Stimulated activated CD4-positive, alpha-beta T cell treated with anti-CD3 and anti-CD28 coated beads, Interleukin-1b, Interleukin-23, amount 100 ng/mL, for 1 hour (primary cell): ENCODE results near the gene ZNF829.

Experiments used
- DNase-seq, 2 donors: peaks; one replicate each; pipeline ENCODE4 v3.0.0-alpha.2; 2020; ENCODE audit warnings: low read depth in 2 of 2

ZNF829 gene

DNA sequence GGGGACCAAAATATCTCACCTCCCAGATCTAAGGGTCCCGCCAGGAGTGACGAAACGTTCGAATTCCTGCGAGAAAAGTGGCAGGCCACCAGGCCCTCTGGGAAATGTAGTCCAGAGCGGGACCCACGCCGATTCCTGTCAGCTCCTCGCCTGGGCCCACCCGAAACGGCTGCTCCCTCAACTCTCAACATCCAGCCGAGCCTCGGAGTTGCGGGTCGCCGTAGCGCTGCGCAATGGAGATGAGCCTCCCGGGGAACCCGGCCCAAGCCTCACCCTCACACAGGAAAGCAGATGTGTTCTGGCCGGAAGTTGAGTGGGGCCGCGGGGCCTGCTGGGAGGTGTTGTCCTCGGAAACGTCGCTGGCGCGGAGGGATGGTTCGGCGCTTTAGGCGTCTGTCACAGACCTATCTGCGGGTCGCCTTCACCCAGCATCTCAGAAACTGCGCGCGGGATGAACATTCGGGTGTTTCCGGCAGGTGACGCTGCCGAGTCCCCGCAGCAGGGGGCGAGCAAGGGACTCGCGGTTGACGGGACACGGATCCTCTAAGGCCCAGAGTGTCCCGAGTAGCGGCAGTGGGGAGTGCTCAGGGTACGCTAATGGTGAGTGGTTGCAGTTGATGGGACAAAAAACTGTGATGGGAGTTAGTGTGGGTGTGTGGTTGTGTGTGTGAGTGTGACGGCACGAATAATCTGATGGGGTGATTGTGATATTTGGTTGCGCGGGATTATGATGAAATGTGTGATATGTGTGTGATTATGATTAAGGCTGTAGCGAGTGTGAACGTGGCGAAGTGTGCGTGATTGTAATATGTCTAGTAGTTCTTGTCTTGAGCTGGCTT, at the start of gene ZNF829, which contains the start of gene ZNF568:
ZNF829 (minus strand) TSS at position 300 of the 839 bp plus-strand sequence. CDS start 1,124 bp downstream, outside the sequence.
ZNF568 (plus strand) TSS at position 341 of the 839 bp plus-strand sequence. CDS start 6,439 bp downstream, outside the sequence.
- DNase-seq, result peak; percentile 73 to 76

DNA sequence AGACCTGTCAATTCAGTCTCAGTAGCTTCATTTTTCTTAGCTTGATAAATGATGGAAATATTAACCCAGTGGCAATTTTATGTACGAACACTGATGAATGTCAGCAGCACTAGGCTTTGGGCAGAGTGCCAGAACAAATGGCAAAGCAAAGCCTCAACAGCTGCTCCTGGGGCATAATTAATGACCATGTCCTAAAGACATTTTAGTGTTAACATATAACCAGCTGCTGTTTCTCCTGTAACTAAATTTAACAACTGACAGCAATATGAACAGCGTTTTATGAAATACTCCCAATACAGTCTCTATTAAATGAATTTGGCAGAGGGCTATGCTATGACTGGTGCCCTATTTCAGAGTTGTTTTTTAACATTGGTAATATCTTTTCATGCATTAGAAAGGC, 47.2 kb upstream of the ZNF829 start:
- no peak for DNase-seq

DNA sequence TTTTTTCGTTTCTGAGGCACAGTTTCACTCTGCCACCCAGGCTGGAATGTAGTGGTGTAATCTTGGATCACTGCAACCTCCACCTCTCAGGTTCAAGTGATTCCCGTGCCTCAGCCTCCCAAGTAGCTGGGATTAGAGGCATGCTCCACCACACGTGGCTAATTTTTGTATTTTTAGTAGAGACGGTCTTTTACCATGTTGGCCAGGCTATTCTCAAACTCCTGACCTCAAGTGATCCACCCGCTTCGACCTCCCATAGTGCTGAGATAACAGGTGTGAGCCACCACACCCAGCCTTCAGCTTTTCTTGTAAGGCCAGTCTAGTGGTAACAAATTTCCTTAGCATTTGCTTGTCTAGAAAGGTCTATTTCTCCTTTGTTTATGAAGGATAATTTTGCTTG, 46.3 kb upstream of the ZNF829 start:
- no peak for DNase-seq

DNA sequence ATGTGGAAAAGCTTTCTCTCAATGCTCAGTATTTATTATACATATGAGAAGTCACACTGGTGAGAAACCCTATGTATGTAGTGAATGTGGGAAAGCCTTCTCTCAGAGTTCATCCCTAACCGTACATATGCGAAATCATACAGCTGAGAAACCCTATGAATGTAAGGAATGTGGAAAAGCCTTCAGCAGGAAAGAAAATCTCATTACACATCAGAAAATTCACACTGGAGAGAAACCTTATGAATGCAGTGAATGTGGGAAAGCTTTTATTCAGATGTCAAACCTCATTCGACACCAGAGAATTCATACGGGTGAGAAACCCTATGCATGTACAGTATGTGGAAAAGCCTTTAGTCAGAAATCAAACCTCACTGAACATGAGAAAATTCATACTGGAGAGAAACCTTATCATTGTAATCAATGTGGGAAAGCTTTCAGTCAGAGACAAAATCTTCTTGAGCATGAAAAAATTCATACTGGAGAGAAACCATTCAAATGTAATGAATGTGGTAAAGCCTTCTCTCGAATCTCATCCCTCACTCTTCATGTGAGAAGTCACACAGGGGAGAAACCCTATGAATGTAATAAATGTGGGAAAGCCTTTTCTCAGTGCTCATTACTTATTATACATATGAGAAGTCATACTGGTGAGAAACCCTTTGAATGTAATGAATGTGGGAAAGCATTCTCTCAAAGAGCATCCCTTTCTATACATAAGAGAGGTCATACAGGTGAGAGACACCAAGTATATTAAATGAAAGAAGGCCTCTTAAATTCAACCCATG, 34.4 kb upstream of the ZNF829 start:
- no peak for DNase-seq

DNA sequence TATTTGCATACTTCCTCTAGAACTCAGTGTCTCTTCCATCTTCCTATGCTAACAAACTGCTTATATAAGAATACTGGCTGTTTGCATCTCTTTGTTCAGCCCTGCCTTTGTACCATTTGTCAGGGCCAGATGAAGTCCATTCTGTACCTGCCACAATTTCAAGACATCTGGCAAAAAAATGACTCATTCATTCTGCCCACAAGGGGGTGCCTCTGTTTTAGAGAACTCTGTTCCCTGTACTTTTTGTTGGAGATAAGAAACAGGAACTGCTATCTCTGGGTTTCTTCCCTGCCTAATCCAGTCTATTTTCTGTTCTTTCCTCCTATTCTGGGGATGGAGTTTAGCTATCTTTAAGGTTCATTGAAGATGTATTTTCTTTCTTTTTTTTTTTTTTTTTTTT, 23.1 kb upstream of the ZNF829 start:
- no peak for DNase-seq

DNA sequence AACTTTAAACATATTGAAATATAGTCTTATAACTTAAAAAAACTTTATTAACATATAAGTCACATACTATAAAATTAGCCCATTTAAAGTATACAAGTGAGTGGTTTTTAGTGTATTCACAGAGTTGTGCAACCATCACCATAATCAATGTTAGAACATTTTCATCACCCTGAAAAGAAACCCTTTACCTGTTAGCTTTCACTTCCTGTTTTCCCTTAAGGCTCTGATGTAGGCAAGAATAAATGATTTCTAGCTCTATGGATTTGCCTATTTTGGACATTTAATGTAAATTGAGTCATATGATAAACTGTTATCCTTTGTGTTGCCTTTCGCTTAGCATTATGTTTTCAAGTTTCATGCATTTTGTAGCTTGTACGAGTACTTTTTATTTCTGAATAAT, 15.6 kb upstream of the ZNF829 start:
- no peak for DNase-seq

DNA sequence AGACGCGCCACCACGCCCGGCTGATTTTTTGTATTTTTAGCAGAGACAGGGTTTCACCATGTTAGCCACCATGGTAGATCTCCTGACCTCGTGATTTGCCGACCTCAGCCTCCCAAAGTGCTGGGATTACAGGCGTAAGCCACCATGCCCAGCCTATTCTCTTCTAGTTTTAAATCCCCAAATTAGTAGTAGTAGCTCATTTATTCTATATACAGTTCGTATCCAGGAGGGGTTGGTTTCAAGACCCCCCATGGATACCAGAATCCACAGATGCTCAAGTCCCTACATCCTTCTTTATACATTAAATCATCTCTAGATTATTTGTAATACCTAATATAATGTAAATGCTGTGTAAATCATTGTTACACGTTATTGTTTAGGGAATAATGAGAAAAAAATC, 2.0 kb upstream of the ZNF829 start:
- no peak for DNase-seq

DNA sequence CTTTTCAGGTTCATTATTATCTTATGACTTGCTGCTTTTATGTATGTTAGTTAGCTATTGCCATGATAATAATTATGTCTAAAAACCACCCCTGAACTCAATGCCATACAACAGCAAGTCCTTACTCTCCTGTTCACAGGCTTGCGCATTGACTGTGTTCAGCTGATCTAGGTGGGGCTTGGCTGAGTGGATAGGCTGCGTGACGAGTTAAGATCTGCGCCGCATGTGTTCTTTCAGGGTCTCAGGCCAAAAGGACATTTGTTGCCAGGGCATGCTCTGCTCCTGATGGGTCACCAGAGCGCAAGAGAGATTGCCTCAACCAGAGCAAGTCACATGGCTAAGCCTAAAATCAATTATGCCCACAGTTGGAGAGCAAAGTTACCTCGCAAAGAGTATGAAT, 900 bp upstream of the ZNF829 start:
- no peak for DNase-seq

DNA sequence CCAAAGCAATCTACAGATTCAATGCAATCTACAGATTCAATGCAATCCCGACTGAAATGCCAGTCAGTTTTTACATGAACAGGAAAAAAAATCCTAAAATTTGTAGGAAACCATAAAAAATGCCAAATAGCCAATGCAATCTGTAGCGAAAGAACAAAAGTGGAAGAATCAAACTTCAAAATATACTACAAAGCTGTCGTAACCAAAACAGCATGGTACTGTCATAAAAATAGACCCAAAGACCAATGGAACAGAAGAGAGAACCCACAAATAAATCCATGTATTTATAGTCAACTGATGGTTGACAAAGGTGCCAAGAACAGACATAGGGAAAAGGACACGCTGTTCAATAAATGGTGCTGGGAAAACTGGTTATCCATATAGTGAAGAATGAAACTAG, 17.7 kb downstream of the ZNF829 start:
- DNase-seq, result no peak

DNA sequence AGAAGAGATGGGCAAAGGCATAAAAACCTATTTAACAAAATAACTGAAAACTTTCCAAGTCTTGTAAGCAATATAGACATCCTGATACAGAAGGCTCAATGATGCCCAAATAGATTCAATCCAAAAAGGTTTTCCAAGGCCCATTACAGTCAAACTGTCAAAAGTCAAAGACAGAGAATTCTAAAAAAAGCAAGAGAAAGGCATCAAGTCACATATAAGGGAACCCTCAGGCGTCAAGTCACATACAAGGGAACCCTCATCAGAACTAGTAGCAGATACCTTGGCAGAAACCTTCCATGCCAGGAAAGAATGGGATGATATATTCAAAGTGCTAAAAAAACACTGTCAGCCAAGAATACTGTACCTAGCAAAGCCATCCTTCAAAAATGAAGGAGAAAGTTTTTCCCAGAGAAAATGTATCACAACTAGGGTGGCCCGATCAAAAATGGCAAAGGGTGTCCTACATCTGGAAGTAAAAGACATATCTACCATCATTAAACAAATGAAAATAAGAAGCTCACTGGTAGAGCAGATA, 21.2 kb downstream of the ZNF829 start:
- DNase-seq, result no peak

DNA sequence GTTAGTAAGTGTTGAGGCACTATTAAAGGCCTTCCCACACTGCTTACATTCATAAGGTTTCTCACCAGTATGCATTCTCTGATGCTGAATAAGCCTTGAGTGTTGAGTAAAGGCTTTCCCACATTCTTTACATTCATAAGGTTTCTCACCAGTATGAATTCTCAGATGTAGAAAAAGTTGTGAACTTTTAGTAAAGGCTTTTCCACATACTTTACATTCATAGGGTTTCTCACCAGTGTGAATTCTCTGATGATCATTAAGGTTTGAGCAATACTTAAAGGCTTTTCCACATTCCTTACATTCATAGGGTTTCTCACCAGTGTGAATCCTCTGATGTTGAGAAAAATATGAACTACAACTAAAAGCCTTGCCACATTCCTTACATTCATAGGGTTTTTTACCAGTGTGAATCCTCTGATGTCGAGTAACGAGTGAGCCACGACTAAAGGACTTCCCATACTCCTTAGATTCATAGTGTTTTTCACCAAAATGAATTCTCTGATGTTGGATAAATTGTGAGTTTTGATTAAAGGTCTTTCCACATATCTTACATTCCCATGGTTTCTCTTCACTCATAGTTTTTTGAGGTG, 24.2 kb downstream of the ZNF829 start:
- no peak for DNase-seq

DNA sequence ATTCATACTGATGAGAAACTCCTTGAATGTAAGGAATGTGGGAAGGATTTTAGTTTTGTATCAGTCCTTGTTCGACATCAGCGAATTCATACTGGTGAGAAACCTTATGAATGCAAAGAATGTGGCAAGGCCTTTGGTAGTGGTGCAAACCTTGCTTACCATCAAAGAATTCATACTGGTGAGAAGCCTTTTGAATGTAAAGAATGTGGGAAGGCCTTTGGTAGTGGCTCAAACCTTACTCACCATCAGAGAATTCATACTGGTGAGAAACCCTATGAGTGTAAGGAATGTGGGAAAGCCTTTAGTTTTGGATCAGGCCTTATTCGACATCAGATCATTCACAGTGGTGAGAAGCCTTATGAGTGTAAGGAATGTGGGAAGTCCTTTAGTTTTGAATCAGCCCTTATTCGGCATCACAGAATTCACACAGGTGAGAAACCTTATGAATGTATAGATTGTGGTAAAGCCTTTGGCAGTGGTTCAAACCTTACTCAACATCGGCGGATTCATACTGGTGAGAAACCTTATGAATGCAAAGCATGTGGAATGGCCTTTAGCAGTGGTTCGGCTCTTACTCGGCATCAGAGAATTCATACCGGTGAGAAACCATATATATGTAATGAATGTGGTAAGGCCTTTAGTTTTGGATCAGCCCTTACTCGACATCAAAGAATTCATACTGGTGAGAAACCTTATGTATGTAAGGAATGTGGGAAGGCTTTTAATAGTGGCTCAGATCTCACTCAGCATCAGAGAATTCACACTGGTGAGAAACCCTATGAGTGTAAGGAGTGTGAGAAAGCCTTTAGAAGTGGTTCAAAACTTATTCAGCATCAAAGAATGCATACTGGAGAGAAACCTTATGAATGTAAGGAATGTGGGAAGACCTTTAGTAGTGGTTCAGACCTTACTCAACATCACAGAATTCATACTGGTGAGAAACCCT, 38.8 kb downstream of the ZNF829 start:
- DNase-seq, result no peak

DNA sequence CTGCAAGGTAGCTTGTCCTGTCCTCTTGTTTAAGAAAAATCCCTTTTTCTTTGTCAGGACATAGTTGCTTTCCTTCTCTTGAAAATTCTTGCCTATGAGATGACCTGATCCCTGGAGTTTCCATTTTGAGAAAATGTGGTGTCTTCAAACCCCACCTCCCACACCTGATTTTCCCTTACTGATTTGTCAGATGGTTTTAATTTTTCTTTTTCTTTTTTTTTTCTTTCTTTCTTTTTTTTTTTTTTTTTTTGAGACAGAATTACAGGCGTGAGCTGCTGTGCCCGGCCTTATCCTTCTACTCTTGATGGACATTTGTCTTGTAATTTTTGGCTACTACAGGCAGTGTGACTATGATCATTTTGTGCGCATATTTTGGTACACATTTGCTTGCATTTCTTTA, 64.2 kb downstream of the ZNF829 start:
- no peak for DNase-seq

DNA sequence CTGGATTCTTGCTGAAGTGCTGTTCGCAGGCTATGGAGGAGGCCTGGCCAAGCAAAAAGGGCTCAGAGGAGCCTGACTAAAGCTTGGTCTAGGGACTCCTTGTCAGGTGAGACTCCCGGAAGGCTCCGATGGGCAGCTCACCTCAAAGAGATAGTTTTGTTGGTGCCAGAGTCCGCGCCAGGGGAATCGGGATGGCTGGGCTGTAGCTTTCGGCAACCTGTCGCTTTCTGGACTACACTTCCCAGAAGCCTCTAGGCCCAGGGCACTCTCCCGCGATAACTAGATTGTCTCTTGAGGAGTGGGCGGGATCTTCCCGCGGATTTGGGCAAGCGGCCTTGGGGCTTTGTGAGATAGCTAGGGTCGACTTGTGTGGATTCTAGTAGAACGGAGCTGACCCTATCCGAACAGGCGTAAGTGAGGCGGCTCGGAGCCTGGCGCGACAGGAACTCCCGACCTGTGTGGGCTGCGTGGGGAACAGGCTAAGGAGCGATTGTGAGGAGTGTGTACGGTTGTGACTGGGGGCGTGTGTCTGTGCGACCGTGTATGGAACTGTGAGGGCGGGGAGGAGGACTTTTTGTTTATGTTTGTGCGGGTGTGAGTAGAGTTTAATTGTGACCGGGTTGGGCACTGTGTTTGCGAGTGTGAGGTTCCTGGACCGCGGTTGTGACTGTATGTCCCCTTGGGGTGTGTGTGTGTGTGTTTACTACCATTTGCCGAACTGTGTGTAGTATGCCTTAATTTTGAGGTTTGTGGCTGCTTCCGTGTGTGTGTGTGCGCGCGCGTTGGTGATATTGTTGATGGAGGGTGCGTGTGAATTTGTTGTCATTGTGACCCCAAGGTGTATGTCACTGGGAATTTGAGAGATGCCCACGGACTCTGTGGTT, 65.3 kb downstream of the ZNF829 start, which contains the start of gene ZNF345:
ZNF345 (plus strand) TSS at position 318 of the 884 bp plus-strand sequence. CDS start 25,955 bp downstream, outside the sequence.
- DNase-seq, result peak; percentile 54 to 60

DNA sequence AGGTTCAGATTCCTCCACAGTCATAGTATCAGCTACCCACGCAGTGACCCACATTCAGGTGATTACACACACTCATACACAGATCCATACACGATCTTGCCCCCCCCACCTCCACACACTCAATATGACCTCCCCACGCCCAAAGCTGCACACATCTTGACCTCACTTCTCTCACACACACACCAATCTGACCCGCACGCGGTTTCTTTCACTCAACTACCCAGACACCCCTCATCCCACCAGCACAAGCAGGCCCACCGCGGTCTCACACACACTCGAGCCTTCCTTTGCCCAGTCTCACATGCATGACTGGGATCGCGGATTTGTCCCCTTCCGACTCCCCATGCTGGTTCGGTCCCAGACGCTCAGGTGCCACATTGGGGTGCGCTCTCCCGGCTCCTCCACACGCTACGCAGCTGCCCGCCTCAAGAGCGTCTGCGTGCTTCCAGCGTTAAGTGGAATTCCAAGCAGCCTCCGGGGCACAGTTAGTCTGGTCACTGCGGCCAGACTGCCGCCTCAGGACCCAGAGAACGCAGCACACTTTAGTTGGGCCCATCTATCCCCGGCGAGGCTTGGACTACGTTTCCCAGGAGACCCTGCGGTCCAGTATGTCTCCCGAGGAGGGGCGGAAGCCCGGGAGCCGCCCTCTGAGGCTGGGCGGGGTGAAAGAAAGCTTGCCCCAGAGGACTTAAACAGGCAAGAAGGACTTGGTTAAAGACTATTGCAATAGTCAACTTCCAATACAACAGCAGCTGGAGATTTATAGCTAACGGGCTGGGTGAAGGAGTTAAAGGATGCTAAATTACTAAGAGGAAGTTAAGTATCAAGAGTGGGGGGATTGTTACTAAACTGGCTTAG, 66.2 kb downstream of the ZNF829 start:
- peak; percentile 63 to 70 for DNase-seq

DNA sequence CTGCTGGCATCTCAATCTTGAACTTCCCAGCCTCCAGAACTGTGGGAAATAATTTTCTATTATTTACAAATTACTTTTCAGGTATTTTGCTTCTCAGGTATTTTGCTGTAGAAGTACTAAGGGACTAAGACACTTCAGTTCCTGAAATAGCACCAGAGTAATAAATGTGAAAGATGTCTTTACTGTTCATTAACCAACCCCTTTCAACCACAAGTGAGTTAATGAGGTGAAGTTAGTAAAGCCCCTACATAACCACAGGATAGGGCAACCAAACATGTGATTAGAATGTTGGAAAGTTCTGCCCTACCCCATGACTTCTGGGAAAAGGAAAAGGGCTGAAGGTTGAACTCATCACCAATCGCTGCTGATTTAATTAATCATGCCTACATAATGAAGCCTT, 68.1 kb downstream of the ZNF829 start:
- DNase-seq, result no peak

DNA sequence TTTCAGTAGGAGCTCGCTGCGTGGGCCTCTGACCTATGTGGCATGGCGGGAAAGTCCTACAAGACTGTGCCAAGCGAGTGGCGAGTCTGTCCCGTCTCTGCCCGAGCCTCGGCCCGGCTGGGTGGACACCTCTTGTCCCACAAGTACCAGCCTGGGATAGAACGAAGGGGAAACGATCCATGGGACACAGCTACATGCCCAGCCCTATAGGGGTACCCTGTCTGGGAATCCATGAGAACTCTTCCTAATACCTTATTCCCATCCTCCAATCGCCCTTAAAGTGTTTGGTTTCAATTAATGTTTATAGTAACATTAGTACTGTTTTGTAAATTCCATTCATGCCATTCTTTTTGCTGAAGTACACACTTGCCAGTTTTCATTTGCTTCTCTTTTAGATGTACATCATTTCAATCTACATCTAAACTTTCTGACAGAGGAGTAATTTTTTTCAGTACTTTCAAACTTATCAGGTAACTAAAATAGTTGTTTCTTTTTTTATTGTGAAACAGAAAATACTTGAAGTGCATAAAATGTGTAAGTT, 77.2 kb downstream of the ZNF829 start:
- DNase-seq, result no peak
